B cell (primary cell): ENCODE results near the gene CMIP. TPM values are rescaled to one million over a fixed set of nuclear protein-coding genes. Genes with fewer than 3 reads are reported as not detected.

ENCODE experiments used
- ATAC-seq: fragments of 200-7000 bp; cut with Tn5 transposase; one replicate; pipeline ENCODE4 v1.10.0; 2021; ENCODE audit warnings: low read depth, mild to moderate bottlenecking, moderate number of reproducible peaks, moderate library complexity
- CTCF ChIA-PET: fragments of 350-600 bp; sonication (Branson Sonifier 250); formaldehyde crosslinking; loops from one replicate; lab custom pipeline; 2021; ENCODE audit warnings: antibody characterized with exemption, inconsistent platforms; lab: Charles Lee
- POLR2A ChIA-PET: fragments of 350-600 bp; sonication (Branson Sonifier 250); formaldehyde crosslinking; loops from one replicate; lab custom pipeline; 2021; ENCODE audit warnings: antibody characterized with exemption; lab: Charles Lee
- DNase-seq: peaks from one replicate; pipeline ENCODE4 v3.0.0; 2013
- H2AFZ ChIP-seq: 2 replicates; pipeline ENCODE4 v1.6.1; 2012; ENCODE audit warnings: mild to moderate bottlenecking, low read depth, low read length; ENCODE audit not compliant: insufficient read depth, poor library complexity, severe bottlenecking
- H3K27ac ChIP-seq, 2 donors: 1 replicate in 1 of 2; 2 replicates in 1 of 2; pipeline ENCODE4 v1.5.1; 2012 to 2013; ENCODE audit warnings: low read length in 2 of 2, mild to moderate bottlenecking in 2 of 2, moderate library complexity in 1 of 2
- H3K27me3 ChIP-seq, 4 experiments: fragments of 200-600 bp in 1 of 4; sonication (generic) in 1 of 4; replicated peaks in 1 of 4; 1 replicate in 2 of 4; 2 replicates in 2 of 4; pipeline versions ENCODE4 v1.6.1 to v1.7.0; 2013 to 2016; ENCODE audit warnings: low read length in 3 of 4, mild to moderate bottlenecking in 2 of 4, mixed read lengths in 1 of 4, moderate library complexity in 1 of 4; ENCODE audit not compliant: insufficient read depth in 4 of 4, control insufficient read depth in 3 of 4; ENCODE audit errors: control extremely low read depth in 1 of 4
- H3K36me3 ChIP-seq, 2 experiments: replicated peaks in 1 of 2; 1 replicate in 1 of 2; 2 replicates in 1 of 2; pipeline versions ENCODE4 v1.6.1 to v1.7.1; 2013; ENCODE audit warnings: low read length in 1 of 2; ENCODE audit not compliant: insufficient read depth in 2 of 2, control insufficient read depth in 1 of 2; ENCODE audit errors: control extremely low read depth in 1 of 2, extremely low read depth in 1 of 2
- H3K4me1 ChIP-seq, 2 donors: fragments of 200-600 bp in 1 of 2; sonication (generic) in 1 of 2; 1 replicate in 1 of 2; 2 replicates in 1 of 2; pipeline versions ENCODE4 v1.5.1 to v1.6.1; 2013 to 2017; ENCODE audit warnings: low read length in 2 of 2; ENCODE audit not compliant: control insufficient read depth in 2 of 2, insufficient read depth in 2 of 2
- H3K4me2 ChIP-seq: replicated peaks from 2 replicates; pipeline ENCODE3; 2012; ENCODE audit warnings: mild to moderate bottlenecking, low read depth, low read length; ENCODE audit not compliant: poor library complexity, severe bottlenecking
- H3K4me3 ChIP-seq, 5 experiments: fragments of 200-600 bp in 1 of 5; sonication (generic) in 1 of 5; 1 replicate in 3 of 5; 2 replicates in 2 of 5; pipeline versions ENCODE4 v1.5.1 to v1.7.0; 2011 to 2016; ENCODE audit warnings: low read length in 4 of 5, mild to moderate bottlenecking in 4 of 5, low read depth in 2 of 5, control low read depth in 1 of 5, moderate library complexity in 1 of 5; ENCODE audit not compliant: insufficient read depth in 1 of 5; ENCODE audit errors: control extremely low read depth in 1 of 5, extremely low read depth in 1 of 5
- H3K79me2 ChIP-seq: fragments of 200-600 bp; sonication (generic); one replicate; pipeline ENCODE4 v1.6.0; 2016; ENCODE audit warnings: low read length; ENCODE audit not compliant: control insufficient read depth, insufficient read depth
- H3K9ac ChIP-seq: fragments of 200-600 bp; sonication (generic); 2 replicates; pipeline ENCODE4 v1.6.1; 2017; ENCODE audit warnings: mild to moderate bottlenecking, low read length, moderate library complexity
- H3K9me3 ChIP-seq, 3 donors: one replicate each; pipeline versions ENCODE4 v1.6.1 to v1.7.1; 2013; ENCODE audit warnings: low read length in 2 of 3; ENCODE audit not compliant: control insufficient read depth in 2 of 3, insufficient read depth in 1 of 3; ENCODE audit errors: control extremely low read depth in 1 of 3
- H4K20me1 ChIP-seq: 2 replicates; pipeline ENCODE4 v1.6.0; 2012; ENCODE audit warnings: mild to moderate bottlenecking, low read length; ENCODE audit not compliant: insufficient read depth, control insufficient read depth, poor library complexity, severe bottlenecking
- H3K27ac Mint-ChIP-seq: one replicate; pipeline ENCODE4 v1.8.0; 2021; ENCODE audit warnings: mixed read lengths
- H3K27me3 Mint-ChIP-seq: one replicate; pipeline ENCODE4 v1.8.0; 2021; ENCODE audit warnings: mixed read lengths
- H3K4me1 Mint-ChIP-seq: one replicate; pipeline ENCODE4 v1.8.0; 2021; ENCODE audit warnings: mixed read lengths
- H3K4me3 Mint-ChIP-seq: one replicate; pipeline ENCODE4 v1.8.0; 2021; ENCODE audit warnings: mixed read lengths
- H3K9me3 Mint-ChIP-seq: one replicate; pipeline ENCODE4 v1.8.0; 2022; ENCODE audit warnings: mixed read lengths; ENCODE audit not compliant: insufficient read depth
- EZH2 ChIP-seq: IDR thresholded peaks from 2 replicates; pipeline ENCODE4 v1.6.1; 2012; ENCODE audit warnings: borderline replicate concordance, low read depth, mild to moderate bottlenecking, moderate library complexity, low read length; ENCODE audit not compliant: insufficient read depth, poor library complexity, severe bottlenecking
- WGBS: methylation state at CpG from one replicate; pipeline ENCODE4 v1.1.5; 2013; ENCODE audit warnings: missing lambda C conversion rate; ENCODE audit not compliant: insufficient coverage; 5-methylcytosine and 5-hydroxymethylcytosine counted together
- intact Hi-C: fragments of 100-400 bp; cut with micrococcal nuclease; formaldehyde crosslinking; loops from one replicate; pipeline ENCODE4 v1.10.0; 2022
- polyA plus RNA-seq: library from polyadenylated mRNA; depleted of rRNA; stranded (reverse); fragments of >200 nt; gene quantifications from 2 replicates; pipeline ENCODE4 v1.2.3, GENCODE V29; 2012
- total RNA-seq, 2 donors: library from RNA; stranded (reverse); fragments of 120-200 nt in 1 of 2; gene quantifications; 1 replicate in 1 of 2; 2 replicates in 1 of 2; pipeline versions ENCODE4 v1.2.3 to v1.2.4, GENCODE V29; 2013 to 2022
- TF ChIP-seq, protein P1 (sequence below): fragments of 200-600 bp; IDR thresholded peaks from one replicate; pipeline ENCODE4 v1.8.0; 2022; ENCODE audit warnings: antibody characterized with exemption, mild to moderate bottlenecking

The CMIP gene
- total and polyA plus RNA-seq, 2 donors (not counting 1 experiment from before 2014, with no cell fraction given), result 27.1 to 155 TPM

- H3K9ac ChIP-seq, result peak overlapping the region; percentile 55
- peak; percentile 92 for DNase-seq
- peaks cover 85 to 91% of the 10 kb centered on the region in 2 donors for H3K4me1 ChIP-seq
- Mint-ChIP-seq H3K9me3 (no peaks in the 10 kb centered on the region), H3K27ac (peak overlapping the region; percentile 97), H3K27me3 (no peaks in the 10 kb centered on the region), H3K4me1 (peaks cover 91% of the 10 kb centered on the region), H3K4me3 (peak overlapping the region; percentile 79)
- H3K27ac ChIP-seq, result peak overlapping the region; percentile 92 to 95
- peaks cover 0 to 9% (median 0%) of the 10 kb centered on the region in 3 donors for H3K9me3 ChIP-seq
- H3K4me2 ChIP-seq, result peak overlapping the region; percentile 78
- peak overlapping the region; percentile 14 to 52 (median 45) for H3K4me3 ChIP-seq
- WGBS, result 0% methylated on average over 9 of the region's 13 CpGs
- peak overlapping the region; percentile 47 for H2AFZ ChIP-seq
- ChIA-PET POLR2A (interaction anchor here (0.6 to 2.1 kb wide), 4 partner anchors 9 to 272 kb away, joined by 3 to 8 read pairs (median 4); no protein-coding TSS in a partner anchor), CTCF (interaction anchor here (0.9 to 6.5 kb wide), 7 partner anchors 9 to 75 kb away, joined by 3 to 49 read pairs (median 5); no protein-coding TSS in a partner anchor)
- TF ChIP-seq, protein P1, sequence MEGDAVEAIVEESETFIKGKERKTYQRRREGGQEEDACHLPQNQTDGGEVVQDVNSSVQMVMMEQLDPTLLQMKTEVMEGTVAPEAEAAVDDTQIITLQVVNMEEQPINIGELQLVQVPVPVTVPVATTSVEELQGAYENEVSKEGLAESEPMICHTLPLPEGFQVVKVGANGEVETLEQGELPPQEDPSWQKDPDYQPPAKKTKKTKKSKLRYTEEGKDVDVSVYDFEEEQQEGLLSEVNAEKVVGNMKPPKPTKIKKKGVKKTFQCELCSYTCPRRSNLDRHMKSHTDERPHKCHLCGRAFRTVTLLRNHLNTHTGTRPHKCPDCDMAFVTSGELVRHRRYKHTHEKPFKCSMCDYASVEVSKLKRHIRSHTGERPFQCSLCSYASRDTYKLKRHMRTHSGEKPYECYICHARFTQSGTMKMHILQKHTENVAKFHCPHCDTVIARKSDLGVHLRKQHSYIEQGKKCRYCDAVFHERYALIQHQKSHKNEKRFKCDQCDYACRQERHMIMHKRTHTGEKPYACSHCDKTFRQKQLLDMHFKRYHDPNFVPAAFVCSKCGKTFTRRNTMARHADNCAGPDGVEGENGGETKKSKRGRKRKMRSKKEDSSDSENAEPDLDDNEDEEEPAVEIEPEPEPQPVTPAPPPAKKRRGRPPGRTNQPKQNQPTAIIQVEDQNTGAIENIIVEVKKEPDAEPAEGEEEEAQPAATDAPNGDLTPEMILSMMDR, result no peak
- no peak for TF ChIP-seq EZH2
- H3K36me3 ChIP-seq, result peaks cover 0 to 3% of the 10 kb centered on the region in 2 experiments
- H4K20me1 ChIP-seq, result no peaks in the 10 kb centered on the region
- intact Hi-C loops, result loop anchor here (1.0 kb wide), 1 partner anchor 34 kb away; no protein-coding TSS in a partner anchor
- peak; percentile 77 for ATAC-seq
- H3K79me2 ChIP-seq, result peaks cover 100% of the 10 kb centered on the region
- H3K27me3 ChIP-seq, result no peaks in the 10 kb centered on the region
Measured at GRCh38 chr16:81478876-81479511, 34.4 kb downstream of the CMIP start.
